BJ (cell line): ENCODE data around the gene PRDX5. TPM values are rescaled to one million over a fixed set of nuclear protein-coding genes. Genes with fewer than 3 reads are reported as not detected.

Source experiments
- CTCF ChIA-PET: fragments of 350-600 bp; formaldehyde crosslinking; extraction: SDS; loops from one replicate; lab custom pipeline; 2021; ENCODE audit warnings: antibody characterized with exemption, inconsistent platforms; lab: Yijun Ruan, JAX
- POLR2A ChIA-PET: fragments of 300-600 bp; sonication (Branson Sonifier 250); formaldehyde crosslinking; extraction: SDS; loops from one replicate; lab custom pipeline; 2021; ENCODE audit warnings: antibody characterized with exemption; lab: Charles Lee
- DNase-seq: peaks from one replicate; pipeline ENCODE4 v3.0.0-alpha.2; 2011; ENCODE audit warnings: low read depth
- H3K27me3 ChIP-seq: 2 replicates; pipeline ENCODE4 v1.6.0; 2011; ENCODE audit warnings: low read length; ENCODE audit not compliant: control insufficient read depth, insufficient read depth
- H3K36me3 ChIP-seq: 2 replicates; pipeline ENCODE4 v1.5.1; 2011; ENCODE audit warnings: low read length; ENCODE audit not compliant: control insufficient read depth, insufficient read depth
- H3K4me3 ChIP-seq: 2 replicates; pipeline ENCODE4 v1.5.1; 2011; ENCODE audit warnings: low read depth, mild to moderate bottlenecking, control low read depth, low read length
- CTCF ChIP-seq: IDR thresholded peaks from 2 replicates; pipeline ENCODE4 v1.5.1; 2011; ENCODE audit warnings: low read depth, mild to moderate bottlenecking, control low read depth, inconsistent platforms, low read length, moderate library complexity; ENCODE audit not compliant: insufficient read depth
- polyA plus RNA-seq: library from polyadenylated mRNA; depleted of rRNA; stranded (reverse); fragments of >200 nt; gene quantifications from 2 replicates; pipeline ENCODE4 v1.2.3, GENCODE V29; 2011

Gene PRDX5
- polyA plus RNA-seq, 1 experiment = 398 TPM

- ChIA-PET POLR2A (interaction anchor here (0.6 to 1.1 kb wide), 5 partner anchors 12 to 1666 kb away, joined by 3 to 6 read pairs (median 3); partner anchors contain the start of genes ESRRA, FKBP2, NUDT22 and TRPT1), CTCF (interaction anchor here (1.2 to 6.3 kb wide), 10 partner anchors 11 to 113 kb away, joined by 3 to 41 read pairs (median 6); partner anchors contain the start of genes ESRRA, NUDT22 and TRPT1)
- Histone ChIP-seq H3K36me3 (peaks cover 17% of the 10 kb centered on the region), H3K27me3 (no peaks in the 10 kb centered on the region), H3K4me3 (peak within 1 kb of the TSS; percentile 98)
- no peak for TF ChIP-seq CTCF
- DNase-seq = peak; percentile 86
Measured at GRCh38 chr11:64317325-64317960, 478 bp upstream of the PRDX5 start, which contains the start of gene TRMT112. TRMT112 (minus strand) TSS chr11:64317559; CDS start chr11:64317526, 33 bp downstream.

DNA sequence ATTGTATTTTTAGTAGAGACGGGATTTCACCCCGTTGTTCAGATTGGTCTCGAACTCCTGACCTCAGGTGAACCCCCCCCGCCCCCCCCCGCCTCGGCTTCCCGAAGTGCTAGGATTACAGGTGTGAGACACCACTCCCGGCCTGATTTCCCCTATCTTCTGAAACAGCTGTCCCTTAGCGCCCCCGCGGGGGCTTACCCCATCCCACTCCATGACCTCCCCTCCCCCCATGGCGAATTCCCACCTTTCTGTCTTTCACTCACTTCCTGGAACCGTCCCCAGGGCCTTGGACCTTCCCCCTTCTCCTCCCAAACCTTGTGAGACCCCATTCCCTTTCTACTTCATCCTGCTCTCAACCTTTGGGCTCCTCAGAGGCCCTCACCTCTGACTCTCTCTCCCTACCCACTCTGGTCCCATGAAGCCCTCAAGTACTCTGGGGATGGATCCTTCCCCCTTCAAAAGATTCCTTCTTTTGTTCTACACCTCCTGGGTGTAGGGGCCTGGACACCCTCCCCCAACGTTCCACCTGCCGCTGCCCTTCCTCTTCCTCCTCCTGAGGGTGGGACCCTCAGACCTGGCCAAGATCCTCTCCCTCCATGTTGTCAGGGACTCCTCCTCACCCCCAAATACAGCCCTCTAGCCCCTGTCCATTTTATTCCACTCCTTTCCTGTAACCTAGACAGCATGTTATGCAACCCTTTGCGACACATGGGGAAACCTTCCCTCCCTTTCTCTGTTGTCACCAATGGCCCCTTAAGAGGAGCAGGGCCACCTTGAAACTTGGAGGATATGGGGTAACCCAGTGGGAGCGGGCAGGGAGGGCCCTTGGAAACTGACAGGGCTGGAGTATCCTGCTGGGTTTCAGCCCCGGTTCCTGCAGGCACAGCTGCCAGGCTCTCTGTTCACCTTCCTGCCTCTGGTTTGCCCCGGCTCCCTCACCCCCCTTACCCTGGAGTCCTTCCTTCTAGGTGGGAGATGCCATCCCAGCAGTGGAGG, 1.1 kb downstream of the PRDX5 start:
- peak overlapping the region; percentile 98 for H3K4me3 ChIP-seq
- H3K27me3 ChIP-seq = no peaks in the 10 kb centered on the region
- CTCF ChIA-PET = interaction anchor here (1.3 to 2.7 kb wide), 5 partner anchors 13 to 115 kb away, joined by 3 to 20 read pairs (median 5); partner anchors contain the start of gene ESRRA
- no peak for TF ChIP-seq CTCF
- DNase-seq = no peak
- H3K36me3 ChIP-seq = peaks cover 22% of the 10 kb centered on the region
- POLR2A ChIA-PET = no interaction called here

DNA sequence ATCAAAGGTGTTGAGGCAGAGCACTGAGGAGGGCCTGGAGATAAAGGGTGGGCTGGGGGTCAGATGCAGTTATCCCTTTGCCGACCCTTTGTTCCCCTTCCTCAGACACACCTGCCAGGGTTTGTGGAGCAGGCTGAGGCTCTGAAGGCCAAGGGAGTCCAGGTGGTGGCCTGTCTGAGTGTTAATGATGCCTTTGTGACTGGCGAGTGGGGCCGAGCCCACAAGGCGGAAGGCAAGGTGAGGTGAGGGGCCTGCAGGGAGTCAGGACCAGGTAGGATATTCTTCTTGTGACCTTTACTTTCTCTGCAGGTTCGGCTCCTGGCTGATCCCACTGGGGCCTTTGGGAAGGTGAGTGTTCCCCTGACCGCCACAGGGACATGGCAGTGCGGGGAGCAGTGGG, 2.6 kb downstream of the PRDX5 start:
- Histone ChIP-seq H3K36me3 (peaks cover 16% of the 10 kb centered on the region), H3K4me3 (no peak overlapping the region), H3K27me3 (no peaks in the 10 kb centered on the region)
- DNase-seq = no peak
- ChIA-PET POLR2A (no interaction called here), CTCF (interaction anchor here (1.3 kb wide), 2 partner anchors 16 to 20 kb away, joined by 3 to 5 read pairs; partner anchors contain the start of gene ESRRA)
- TF ChIP-seq CTCF = no peak

- no peak for TF ChIP-seq CTCF
- H3K4me3 ChIP-seq = no peak overlapping the region
- no peak for DNase-seq
- H3K36me3 ChIP-seq = peaks cover 15% of the 10 kb centered on the region
- CTCF ChIA-PET = no interaction called here
- POLR2A ChIA-PET = no interaction called here
- no peaks in the 10 kb centered on the region for H3K27me3 ChIP-seq
Measured at GRCh38 chr11:64321026-64321425, 3.1 kb downstream of the PRDX5 start.

GRCh38 chr11:64321533-64321932, 3.6 kb downstream of the PRDX5 start:
- ChIA-PET POLR2A (no interaction called here), CTCF (no interaction called here)
- TF ChIP-seq CTCF = no peak
- H3K27me3 ChIP-seq = no peaks in the 10 kb centered on the region
- DNase-seq = no peak
- H3K4me3 ChIP-seq = no peak overlapping the region
- H3K36me3 ChIP-seq = peaks cover 15% of the 10 kb centered on the region
